Measurements from ENCODE around the gene SLC25A21. TPM values are rescaled to one million over a fixed set of nuclear protein-coding genes. Genes with fewer than 3 reads are reported as not detected.

The SLC25A21 gene
- total RNA-seq, 2 experiments from 2014 or later = not detected

GRCh38 chr14:37118673-37119366 lies 53.6 kb downstream of the SLC25A21 start:
- H3K4me3 Mint-ChIP-seq = no peak overlapping the region

GRCh38 chr14:37116933-37117849 lies 55.2 kb downstream of the SLC25A21 start:
- Mint-ChIP-seq H3K27me3 (no peaks in the 10 kb centered on the region), H3K36me3 (ENCODE audit: low read depth) (no peaks in the 10 kb centered on the region), H3K9me3 (peaks cover 9% of the 10 kb centered on the region), H3K4me3 (no peak overlapping the region), H3K27ac (no peak overlapping the region), H3K4me1 (ENCODE audit: low read depth) (no peaks in the 10 kb centered on the region)
- Histone ChIP-seq H3K27ac (ENCODE audit: low read depth in 1 of 2, low read length in 2 of 2) (no peak overlapping the region), H3K27me3 (ENCODE audit: control insufficient read depth in 1 of 2, insufficient read depth in 2 of 2, low read length in 2 of 2) (no peaks in the 10 kb centered on the region), H3K4me1 (ENCODE audit: insufficient read depth, low read length) (no peaks in the 10 kb centered on the region), H3K4me3 (ENCODE audit: low read length) (no peak overlapping the region), H3K36me3 (ENCODE audit: insufficient read depth, low read length) (no peaks in the 10 kb centered on the region), H3K9me3 (ENCODE audit: control insufficient read depth in 1 of 2, insufficient read depth in 1 of 2, low read length in 2 of 2) (no peaks in the 10 kb centered on the region)
- ATAC-seq (ENCODE audit: poor library complexity) (no peak), DNase-seq (no peak)
- intact Hi-C loops (cut with DNase I, micrococcal nuclease) = no loop called here
- ChIA-PET POLR2A (no interaction called here), CTCF (no interaction called here)
- TF ChIP-seq CTCF (IDR thresholded peaks at IDR 0.05) = no peak

More at GRCh38 chr14:37118673-37119366, 53.6 kb downstream of the SLC25A21 start:
- POLR2A ChIA-PET = no interaction called here
- Histone ChIP-seq H3K27ac (ENCODE audit: low read depth in 1 of 2, low read length in 2 of 2) (no peak overlapping the region), H3K27me3 (ENCODE audit: control insufficient read depth in 1 of 2, insufficient read depth in 2 of 2, low read length in 2 of 2) (no peaks in the 10 kb centered on the region), H3K9me3 (ENCODE audit: control insufficient read depth in 1 of 2, insufficient read depth in 1 of 2, low read length in 2 of 2) (no peaks in the 10 kb centered on the region), H3K4me3 (ENCODE audit: low read length) (no peak overlapping the region), H3K4me1 (ENCODE audit: insufficient read depth, low read length) (no peaks in the 10 kb centered on the region), H3K36me3 (ENCODE audit: insufficient read depth, low read length) (no peaks in the 10 kb centered on the region)
- H3K36me3 Mint-ChIP-seq (ENCODE audit: low read depth) = no peaks in the 10 kb centered on the region
- intact Hi-C loops (cut with DNase I, micrococcal nuclease) = no loop called here
- CTCF ChIA-PET = no interaction called here
- ATAC-seq (ENCODE audit: poor library complexity) = no peak
- H3K9me3 Mint-ChIP-seq = peaks cover 8% of the 10 kb centered on the region
- no peaks in the 10 kb centered on the region for H3K27me3 Mint-ChIP-seq
- no peak for DNase-seq
- no peaks in the 10 kb centered on the region for H3K4me1 Mint-ChIP-seq (ENCODE audit: low read depth)
- H3K27ac Mint-ChIP-seq = no peak overlapping the region
- TF ChIP-seq CTCF (IDR thresholded peaks at IDR 0.05) = no peak

- no peaks in the 10 kb centered on the region for H3K36me3 Mint-ChIP-seq (ENCODE audit: low read depth)
- intact Hi-C loops (cut with DNase I, micrococcal nuclease) = no loop called here
- POLR2A ChIA-PET = no interaction called here
- no peak overlapping the region for H3K27ac Mint-ChIP-seq
- CTCF ChIA-PET = no interaction called here
- H3K9me3 Mint-ChIP-seq = peaks cover 13% of the 10 kb centered on the region
- no peaks in the 10 kb centered on the region for H3K4me1 Mint-ChIP-seq (ENCODE audit: low read depth)
- no peak for DNase-seq
- no peaks in the 10 kb centered on the region for H3K36me3 ChIP-seq (ENCODE audit: insufficient read depth, low read length)
- H3K27ac ChIP-seq (ENCODE audit: low read depth in 1 of 2, low read length in 2 of 2) = no peak overlapping the region
- no peaks in the 10 kb centered on the region for H3K9me3 ChIP-seq (ENCODE audit: control insufficient read depth in 1 of 2, insufficient read depth in 1 of 2, low read length in 2 of 2)
- ATAC-seq (ENCODE audit: poor library complexity) = no peak
- TF ChIP-seq CTCF (IDR thresholded peaks at IDR 0.05) = no peak
- no peak overlapping the region for H3K4me3 ChIP-seq (ENCODE audit: low read length)
- no peaks in the 10 kb centered on the region for H3K27me3 Mint-ChIP-seq
- no peak overlapping the region for H3K4me3 Mint-ChIP-seq
- H3K27me3 ChIP-seq (ENCODE audit: control insufficient read depth in 1 of 2, insufficient read depth in 2 of 2, low read length in 2 of 2) = no peaks in the 10 kb centered on the region
- no peaks in the 10 kb centered on the region for H3K4me1 ChIP-seq (ENCODE audit: insufficient read depth, low read length)
Measured at GRCh38 chr14:37115406-37115805, 57.0 kb downstream of the SLC25A21 start.

All from CD4-positive, alpha-beta T cell (primary cell).